Parathyroid adenoma (tissue), 2 donors: ENCODE data around the gene ACTN2.

Experiments
- H2AFZ ChIP-seq: fragments of 300-600 bp; sonication (generic); one replicate; pipeline ENCODE4 v1.7.0; 2017; ENCODE audit warnings: antibody characterized with exemption, mild to moderate bottlenecking
- H3K27ac ChIP-seq: fragments of 300-600 bp; sonication (generic); one replicate; pipeline ENCODE4 v1.7.0; 2017
- H3K27me3 ChIP-seq: fragments of 300-600 bp; sonication (generic); one replicate; pipeline ENCODE4 v1.7.0; 2017; ENCODE audit warnings: low read length; ENCODE audit not compliant: control insufficient read depth, insufficient read depth
- H3K36me3 ChIP-seq: fragments of 300-600 bp; sonication (generic); one replicate; pipeline ENCODE4 v1.7.0; 2017; ENCODE audit warnings: low read length; ENCODE audit not compliant: control insufficient read depth, insufficient read depth
- H3K4me1 ChIP-seq: fragments of 300-600 bp; sonication (generic); one replicate; pipeline ENCODE4 v1.7.0; 2017; ENCODE audit warnings: control low read depth
- H3K4me2 ChIP-seq: fragments of 300-600 bp; sonication (generic); one replicate; pipeline ENCODE4 v1.7.0; 2017; ENCODE audit warnings: low read length
- H3K4me3 ChIP-seq: fragments of 300-600 bp; sonication (generic); one replicate; pipeline ENCODE4 v1.7.0; 2017; ENCODE audit warnings: low read depth, low read length
- H3K79me2 ChIP-seq: fragments of 300-600 bp; sonication (generic); one replicate; pipeline ENCODE4 v1.7.0; 2017; ENCODE audit warnings: control low read depth
- H3K9ac ChIP-seq: fragments of 300-600 bp; sonication (generic); one replicate; pipeline ENCODE4 v1.7.0; 2017; ENCODE audit warnings: mild to moderate bottlenecking
- H3K9me3 ChIP-seq: fragments of 300-600 bp; sonication (generic); one replicate; pipeline ENCODE4 v1.7.0; 2017; ENCODE audit warnings: low read length; ENCODE audit not compliant: control insufficient read depth
- CTCF ChIP-seq: fragments of 300-600 bp; sonication (generic); IDR thresholded peaks from one replicate; pipeline ENCODE4 v1.7.0; 2017; ENCODE audit warnings: antibody characterized with exemption, mild to moderate bottlenecking
- donor health status: primary hyperparathyroidism.

The ACTN2 gene

GRCh38 chr1:236779312-236779711, 93.0 kb downstream of the ACTN2 start:
- H3K27me3 ChIP-seq: no peaks in the 10 kb centered on the region
- TF ChIP-seq CTCF: no peak
- no peak overlapping the region for H3K9ac ChIP-seq
- H3K27ac ChIP-seq: no peak overlapping the region
- H3K4me1 ChIP-seq: no peaks in the 10 kb centered on the region
- no peak overlapping the region for H3K4me2 ChIP-seq
- H3K4me3 ChIP-seq: no peak overlapping the region
- no peaks in the 10 kb centered on the region for H3K36me3 ChIP-seq
- no peaks in the 10 kb centered on the region for H3K79me2 ChIP-seq
- no peaks in the 10 kb centered on the region for H3K9me3 ChIP-seq
- no peak overlapping the region for H2AFZ ChIP-seq

- no peak overlapping the region for H3K27ac ChIP-seq
- no peak overlapping the region for H3K4me2 ChIP-seq
- H2AFZ ChIP-seq: no peak overlapping the region
- H3K9ac ChIP-seq: no peak overlapping the region
- no peak overlapping the region for H3K4me3 ChIP-seq
- no peaks in the 10 kb centered on the region for H3K4me1 ChIP-seq
- no peaks in the 10 kb centered on the region for H3K36me3 ChIP-seq
- no peaks in the 10 kb centered on the region for H3K9me3 ChIP-seq
- no peaks in the 10 kb centered on the region for H3K27me3 ChIP-seq
- no peaks in the 10 kb centered on the region for H3K79me2 ChIP-seq
- TF ChIP-seq CTCF: no peak
These were observed 99.2 kb downstream of the ACTN2 start for GRCh38 chr1:236785477-236785876.

GRCh38 chr1:236786453-236786852, 100.2 kb downstream of the ACTN2 start:
- H3K79me2 ChIP-seq: no peaks in the 10 kb centered on the region
- TF ChIP-seq CTCF: no peak

GRCh38 chr1:236794585-236795034, 108.3 kb downstream of the ACTN2 start:
- H3K9ac ChIP-seq: no peak overlapping the region
- H3K79me2 ChIP-seq: peaks cover 7% of the 10 kb centered on the region
- H3K27me3 ChIP-seq: no peaks in the 10 kb centered on the region
- H3K27ac ChIP-seq: peak overlapping the region; percentile 65
- H3K4me3 ChIP-seq: peak overlapping the region; percentile 84
- no peaks in the 10 kb centered on the region for H3K9me3 ChIP-seq
- H3K4me1 ChIP-seq: no peaks in the 10 kb centered on the region
- no peak for TF ChIP-seq CTCF
- H3K36me3 ChIP-seq: no peaks in the 10 kb centered on the region
- peak overlapping the region; percentile 86 for H2AFZ ChIP-seq
- H3K4me2 ChIP-seq: peak overlapping the region; percentile 66

More at GRCh38 chr1:236786453-236786852, 100.2 kb downstream of the ACTN2 start:
- Histone ChIP-seq H3K27ac (no peak overlapping the region), H2AFZ (no peak overlapping the region), H3K9ac (no peak overlapping the region), H3K4me1 (no peaks in the 10 kb centered on the region), H3K9me3 (no peaks in the 10 kb centered on the region), H3K4me3 (no peak overlapping the region), H3K4me2 (no peak overlapping the region), H3K36me3 (no peaks in the 10 kb centered on the region), H3K27me3 (no peaks in the 10 kb centered on the region)

GRCh38 chr1:236795035-236795756, 108.9 kb downstream of the ACTN2 start, which contains the start of gene MTR:
MTR (plus strand) TSS chr1:236795292; CDS start chr1:236795704, 412 bp downstream.
- H3K27me3 ChIP-seq: no peaks in the 10 kb centered on the region
- peak within 1 kb of the TSS; percentile 86 for H3K27ac ChIP-seq
- peaks cover 7% of the 10 kb centered on the region for H3K79me2 ChIP-seq
- H3K9me3 ChIP-seq: no peaks in the 10 kb centered on the region
- peak within 1 kb of the TSS; percentile 77 for H3K4me2 ChIP-seq
- no peak for TF ChIP-seq CTCF
- peak within 1 kb of the TSS; percentile 84 for H3K4me3 ChIP-seq
- no peaks in the 10 kb centered on the region for H3K36me3 ChIP-seq
- H3K4me1 ChIP-seq: no peaks in the 10 kb centered on the region
- H3K9ac ChIP-seq: peak within 1 kb of the TSS; percentile 53
- peak within 1 kb of the TSS; percentile 94 for H2AFZ ChIP-seq
